Upper lobe of left lung (tissue), 6 donors: ENCODE results near the gene RTCB. TPM values are rescaled to one million over a fixed set of nuclear protein-coding genes. Genes with fewer than 3 reads are reported as not detected.
"Not testable (repeated sequence)": the region's sequence is repeated elsewhere in the genome, so short reads cannot be mapped to it uniquely, and the experiment has no call there.

ENCODE experiments used
- ATAC-seq, 2 donors: fragments of 200-7000 bp; cut with Tn5 transposase; one replicate each; pipeline ENCODE4 v1.9.1; 2022; ENCODE audit warnings: mild to moderate bottlenecking in 2 of 2, moderate library complexity in 2 of 2; ENCODE audit not compliant: low FRiP score in 2 of 2
- DNase-seq, 2 donors: peaks; one replicate each; pipeline ENCODE4 v3.0.0-alpha.2; 2019 to 2020
- H3K27ac ChIP-seq, 4 donors: fragments of 200-600 bp; sonication (generic); one replicate each; pipeline ENCODE4 v1.5.1; 2016 to 2019
- H3K27me3 ChIP-seq, 4 donors: fragments of 200-600 bp; sonication (generic); one replicate each; pipeline ENCODE4 v1.5.1; 2017 to 2019
- H3K36me3 ChIP-seq, 4 donors: fragments of 200-600 bp; sonication (generic); one replicate each; pipeline ENCODE4 v1.5.1; 2016 to 2019
- H3K4me1 ChIP-seq, 4 donors: fragments of 200-600 bp; sonication (generic); one replicate each; pipeline ENCODE4 v1.5.1; 2018 to 2019
- H3K4me3 ChIP-seq, 4 donors: fragments of 200-600 bp; sonication (generic); one replicate each; pipeline ENCODE4 v1.5.1; 2017 to 2019; ENCODE audit warnings: mild to moderate bottlenecking in 2 of 4, moderate library complexity in 1 of 4
- H3K9me3 ChIP-seq, 4 donors: fragments of 200-600 bp; sonication (generic); one replicate each; pipeline ENCODE4 v1.5.1; 2018 to 2019
- EP300 ChIP-seq, 4 donors: sonication (generic); formaldehyde crosslinking; IDR thresholded peaks; one replicate each; pipeline ENCODE4 v1.5.1; 2017; ENCODE audit warnings: antibody characterized with exemption in 4 of 4, control low read depth in 2 of 4
- POLR2A ChIP-seq, 4 donors: fragments of 450-650 bp; IDR thresholded peaks; one replicate each; pipeline ENCODE4 v1.5.1; 2016 to 2017; ENCODE audit warnings: antibody characterized with exemption in 4 of 4, mild to moderate bottlenecking in 2 of 4
- POLR2AphosphoS5 ChIP-seq, 2 donors: sonication (generic); formaldehyde crosslinking; IDR thresholded peaks; one replicate each; pipeline ENCODE4 v1.5.1; 2017; ENCODE audit warnings: antibody characterized with exemption in 2 of 2
- WGBS, 2 donors: methylation state at CpG; one replicate each; pipeline ENCODE4 v1.1.5; 2017 to 2018; 5-methylcytosine and 5-hydroxymethylcytosine counted together
- total RNA-seq, 6 donors: library from RNA; depleted of rRNA in 4 of 6; stranded (reverse); fragments of >200 nt in 4 of 6; gene quantifications; one replicate each; pipeline versions ENCODE4 v1.1.0 to v1.2.1, GENCODE V29; 2016 to 2021
- TF ChIP-seq, protein P1 (sequence below), 6 experiments: fragments of 450-650 bp in 4 of 6; fragments of 200-600 bp in 2 of 6; sonication (generic) in 2 of 6; IDR thresholded peaks; one replicate each; pipeline ENCODE4 v1.5.1; 2016 to 2019; ENCODE audit warnings: antibody characterized with exemption in 6 of 6
- donor health status: DM: no; HTN: no; CAD: no; lungs with moderate emphysema.
- donor health status: DM: no; HTN: yes; CAD: no; lungs with severe emphysema.

Gene RTCB
- total RNA-seq, 6 donors from 2014 or later = 45.3 to 71.4 (median 63.7) TPM

DNA sequence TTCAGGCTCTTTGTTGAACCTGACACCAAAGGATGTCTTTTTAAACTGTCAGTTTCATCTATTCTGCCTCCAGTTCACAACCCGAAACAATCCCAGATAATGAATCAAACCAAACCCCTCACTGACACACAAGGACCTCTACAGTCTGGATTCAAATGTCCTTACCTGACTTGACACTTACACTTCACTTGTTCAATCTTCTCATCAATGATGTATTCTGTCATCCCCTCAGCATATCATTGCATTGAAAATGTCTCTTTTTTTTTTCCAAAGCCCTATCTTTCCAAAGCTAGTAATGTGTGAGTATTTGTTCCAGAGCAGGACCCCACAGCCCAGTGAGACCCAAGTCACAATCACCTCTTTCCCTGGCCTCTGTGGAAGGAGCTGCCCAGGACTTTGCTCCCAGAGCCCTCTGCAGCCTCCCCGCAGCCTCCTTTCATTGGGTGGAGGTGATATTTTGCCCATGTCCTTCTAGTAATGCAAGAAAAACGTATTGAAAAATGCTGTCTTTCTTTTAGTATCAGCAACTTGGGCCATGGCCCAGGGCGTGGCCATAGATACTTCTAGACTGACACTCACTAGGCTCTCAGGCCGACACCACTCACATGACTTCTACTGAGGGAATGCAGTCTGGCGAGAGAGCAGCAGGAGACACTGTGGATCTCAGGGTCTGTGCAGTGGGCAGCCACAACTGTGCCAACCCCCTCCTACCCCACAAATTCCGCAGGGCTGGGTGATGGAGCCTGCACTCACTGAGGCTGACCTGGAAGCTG is 36.2 kb downstream of the RTCB start:
- Histone ChIP-seq H3K9me3 (no peaks in the 10 kb centered on the region), H3K4me3 (no peak overlapping the region), H3K27me3 (no peaks in the 10 kb centered on the region), H3K4me1 (no peaks in the 10 kb centered on the region), H3K27ac (no peak overlapping the region), H3K36me3 (no peaks in the 10 kb centered on the region)
- ATAC-seq (peak in 1 of 2 donors; percentile 19), DNase-seq (no peak)
- 83 to 86% methylated on average over 6 to 7 of the region's 7 CpGs for WGBS, 2 donors
- TF ChIP-seq, protein P1, sequence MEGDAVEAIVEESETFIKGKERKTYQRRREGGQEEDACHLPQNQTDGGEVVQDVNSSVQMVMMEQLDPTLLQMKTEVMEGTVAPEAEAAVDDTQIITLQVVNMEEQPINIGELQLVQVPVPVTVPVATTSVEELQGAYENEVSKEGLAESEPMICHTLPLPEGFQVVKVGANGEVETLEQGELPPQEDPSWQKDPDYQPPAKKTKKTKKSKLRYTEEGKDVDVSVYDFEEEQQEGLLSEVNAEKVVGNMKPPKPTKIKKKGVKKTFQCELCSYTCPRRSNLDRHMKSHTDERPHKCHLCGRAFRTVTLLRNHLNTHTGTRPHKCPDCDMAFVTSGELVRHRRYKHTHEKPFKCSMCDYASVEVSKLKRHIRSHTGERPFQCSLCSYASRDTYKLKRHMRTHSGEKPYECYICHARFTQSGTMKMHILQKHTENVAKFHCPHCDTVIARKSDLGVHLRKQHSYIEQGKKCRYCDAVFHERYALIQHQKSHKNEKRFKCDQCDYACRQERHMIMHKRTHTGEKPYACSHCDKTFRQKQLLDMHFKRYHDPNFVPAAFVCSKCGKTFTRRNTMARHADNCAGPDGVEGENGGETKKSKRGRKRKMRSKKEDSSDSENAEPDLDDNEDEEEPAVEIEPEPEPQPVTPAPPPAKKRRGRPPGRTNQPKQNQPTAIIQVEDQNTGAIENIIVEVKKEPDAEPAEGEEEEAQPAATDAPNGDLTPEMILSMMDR (IDR thresholded peaks at IDR 0.05) = no peak
- TF ChIP-seq POLR2AphosphoS5 (IDR thresholded peaks at IDR 0.05) (no peak), POLR2A (IDR thresholded peaks at IDR 0.05) (no peak), EP300 (IDR thresholded peaks at IDR 0.05) (no peak)

DNA sequence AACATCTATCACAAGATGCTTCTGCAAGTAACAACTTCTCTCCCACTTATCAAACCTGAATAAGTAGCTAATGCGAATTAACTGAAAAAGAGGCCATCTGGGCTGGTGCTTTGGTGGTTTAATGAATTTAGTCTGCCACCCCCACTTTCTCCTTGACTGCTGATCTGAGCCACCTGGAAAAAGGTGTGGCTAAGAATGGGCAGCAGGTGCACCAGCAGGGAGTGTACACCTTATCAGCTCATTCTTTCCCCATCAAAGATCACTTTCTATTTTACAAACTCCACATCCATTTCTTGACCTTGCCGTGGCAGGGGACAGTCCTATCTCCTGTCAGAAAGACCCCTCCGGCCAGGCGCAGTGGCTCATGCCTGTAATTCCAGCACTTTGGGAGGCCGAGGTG is 47.8 kb downstream of the RTCB start:
- TF ChIP-seq POLR2A (IDR thresholded peaks at IDR 0.05) = no peak
- TF ChIP-seq EP300 (IDR thresholded peaks at IDR 0.05) = no peak
- TF ChIP-seq, protein P1 (IDR thresholded peaks at IDR 0.05) = no peak
- TF ChIP-seq POLR2AphosphoS5 (IDR thresholded peaks at IDR 0.05) = no peak
- H3K27ac ChIP-seq = no peak overlapping the region
- DNase-seq = no peak
- H3K9me3 ChIP-seq = no peaks in the 10 kb centered on the region
- no peaks in the 10 kb centered on the region for H3K4me1 ChIP-seq
- no peaks in the 10 kb centered on the region for H3K36me3 ChIP-seq
- 83 to 90% methylated on average over 5 of the region's 5 CpGs for WGBS, 2 donors
- ATAC-seq = no peak
- no peak overlapping the region for H3K4me3 ChIP-seq
- H3K27me3 ChIP-seq = no peaks in the 10 kb centered on the region

DNA sequence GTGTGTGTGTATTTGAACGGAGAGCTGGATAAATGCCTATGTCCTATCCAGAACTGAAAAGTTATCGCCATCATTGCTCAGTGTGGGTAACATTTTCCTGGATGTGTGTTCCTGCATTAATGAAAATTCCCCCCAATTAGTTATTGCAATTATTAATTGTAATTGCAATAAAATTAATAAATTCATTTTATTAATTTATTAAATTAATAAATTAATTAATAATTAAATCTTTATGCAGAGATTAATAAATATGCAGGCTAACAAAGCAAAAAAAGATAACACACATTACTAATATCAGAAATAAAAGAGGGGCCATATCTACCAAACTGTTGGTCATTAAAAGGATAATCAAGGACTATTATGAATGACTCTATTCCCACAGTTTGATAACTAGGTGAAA is 50.8 kb downstream of the RTCB start:
- no peak overlapping the region for H3K4me3 ChIP-seq
- DNase-seq = no peak
- TF ChIP-seq POLR2AphosphoS5 (IDR thresholded peaks at IDR 0.05) = no peak
- TF ChIP-seq POLR2A (IDR thresholded peaks at IDR 0.05) = no peak
- TF ChIP-seq, protein P1 (IDR thresholded peaks at IDR 0.05) = no peak
- no peak for TF ChIP-seq EP300 (IDR thresholded peaks at IDR 0.05)
- H3K36me3 ChIP-seq = no peaks in the 10 kb centered on the region
- 85 to 96% methylated on average over 2 of the region's 2 CpGs for WGBS, 2 donors
- no peak for ATAC-seq
- no peak overlapping the region for H3K27ac ChIP-seq
- H3K27me3 ChIP-seq = no peaks in the 10 kb centered on the region
- no peaks in the 10 kb centered on the region for H3K4me1 ChIP-seq
- H3K9me3 ChIP-seq = no peaks in the 10 kb centered on the region

DNA sequence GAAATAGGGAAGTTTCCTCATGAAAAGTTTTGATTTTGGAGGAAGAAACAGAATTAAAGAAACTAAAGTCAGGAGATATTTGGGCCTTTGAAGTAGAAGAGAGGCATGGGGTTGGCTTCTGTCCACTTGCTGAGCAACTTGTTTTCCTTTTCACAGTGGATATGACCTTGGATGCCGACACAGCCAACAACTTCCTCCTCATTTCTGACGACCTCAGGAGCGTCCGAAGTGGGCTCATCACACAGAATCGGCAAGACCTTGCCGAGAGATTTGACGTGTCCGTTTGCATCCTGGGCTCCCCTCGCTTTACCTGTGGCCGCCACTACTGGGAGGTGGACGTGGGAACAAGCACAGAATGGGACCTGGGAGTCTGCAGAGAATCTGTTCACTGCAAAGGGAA is 52.0 kb downstream of the RTCB start:
- H3K9me3 ChIP-seq, DNase-seq, H3K4me3 ChIP-seq, H3K27me3 ChIP-seq, H3K36me3 ChIP-seq, H3K27ac ChIP-seq, H3K4me1 ChIP-seq, ATAC-seq: not testable (repeated sequence)
- WGBS, 2 donors = 80 to 82% methylated on average over 11 of the region's 11 CpGs

DNA sequence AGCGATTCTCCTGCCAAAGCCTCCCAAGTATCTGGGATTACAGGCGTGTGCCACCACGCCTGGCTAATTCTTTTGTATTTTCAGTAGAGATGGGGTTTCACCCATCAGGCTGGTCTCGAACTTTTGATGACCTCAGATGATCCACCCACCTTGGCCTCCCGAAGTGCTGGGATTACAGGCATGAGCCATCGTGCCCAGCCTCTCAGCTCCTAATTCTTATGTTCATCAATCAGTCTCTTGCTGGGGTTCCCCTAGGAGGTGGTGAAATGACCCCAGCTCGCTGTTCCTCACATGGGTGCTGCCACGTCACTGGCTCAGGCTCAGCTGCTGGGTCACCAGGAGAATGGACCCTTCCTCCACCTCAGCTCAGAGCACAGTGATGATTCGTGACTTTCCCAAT is 54.5 kb downstream of the RTCB start, which contains the start of gene RFPL3:
Gene RFPL3, plus strand, starts transcription at position 301 of the 400 bp plus-strand sequence. CDS start 205 bp downstream, outside the sequence.
- WGBS, 2 donors = 78 to 87% methylated on average over 9 of the region's 9 CpGs
- not testable (repeated sequence) for H3K36me3 ChIP-seq, H3K4me3 ChIP-seq, H3K9me3 ChIP-seq, ATAC-seq, DNase-seq, H3K27me3 ChIP-seq, H3K4me1 ChIP-seq, H3K27ac ChIP-seq

DNA sequence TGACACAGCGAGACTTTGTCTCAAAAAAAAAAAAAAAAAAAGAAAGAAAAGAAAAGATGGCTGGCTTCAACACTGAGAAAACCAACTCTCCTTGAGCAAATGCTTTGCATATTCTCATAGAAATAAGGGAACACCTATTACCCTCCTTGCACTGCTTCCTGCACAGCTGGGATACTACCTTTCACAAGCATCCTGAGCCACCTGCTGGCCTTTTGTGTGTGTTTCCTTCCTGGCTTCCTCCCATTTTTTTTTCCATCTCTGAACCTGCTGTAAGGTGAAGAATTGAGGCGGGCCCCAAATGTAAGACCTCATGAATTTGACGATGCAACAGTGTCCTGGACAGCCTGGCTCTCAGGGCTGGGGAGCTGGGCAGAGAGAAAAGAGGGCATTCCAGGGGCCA is 56.3 kb downstream of the RTCB start:
- H3K4me1 ChIP-seq = no peaks in the 10 kb centered on the region
- WGBS, 2 donors = 65 to 75% methylated on average over 3 of the region's 3 CpGs
- no peaks in the 10 kb centered on the region for H3K36me3 ChIP-seq
- no peak overlapping the region for H3K4me3 ChIP-seq
- no peak overlapping the region for H3K27ac ChIP-seq
- TF ChIP-seq POLR2A (IDR thresholded peaks at IDR 0.05) = no peak
- no peak for TF ChIP-seq EP300 (IDR thresholded peaks at IDR 0.05)
- no peak for TF ChIP-seq POLR2AphosphoS5 (IDR thresholded peaks at IDR 0.05)
- TF ChIP-seq, protein P1 (IDR thresholded peaks at IDR 0.05) = no peak
- ATAC-seq (no peak), DNase-seq (no peak)
- no peaks in the 10 kb centered on the region for H3K27me3 ChIP-seq
- no peaks in the 10 kb centered on the region for H3K9me3 ChIP-seq
